Measurements from ENCODE around the gene TMEM132C.

The TMEM132C gene

DNA sequence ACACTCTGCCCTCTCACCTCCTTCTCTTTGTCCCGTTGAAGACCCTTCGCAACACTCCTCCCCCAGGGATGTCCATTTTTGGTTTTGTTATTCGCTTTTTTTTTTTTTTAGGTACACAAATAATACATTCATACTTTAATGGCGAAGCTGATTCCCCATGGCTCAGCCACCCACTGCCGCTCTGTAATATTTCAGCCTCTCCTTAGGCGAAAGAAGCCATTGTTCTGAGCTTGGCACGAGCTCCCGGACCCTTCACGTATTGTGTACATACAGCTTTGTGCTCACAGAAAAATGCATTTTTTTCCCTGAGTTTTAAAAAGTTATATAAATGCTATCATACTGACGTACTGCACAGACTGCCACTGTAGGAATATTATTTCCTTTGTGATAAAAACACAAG lies 115.0 kb downstream of the TMEM132C start:
- no peak for DNase-seq (ENCODE audit: low read depth in 2 of 2)
- TF ChIP-seq, protein P1, sequence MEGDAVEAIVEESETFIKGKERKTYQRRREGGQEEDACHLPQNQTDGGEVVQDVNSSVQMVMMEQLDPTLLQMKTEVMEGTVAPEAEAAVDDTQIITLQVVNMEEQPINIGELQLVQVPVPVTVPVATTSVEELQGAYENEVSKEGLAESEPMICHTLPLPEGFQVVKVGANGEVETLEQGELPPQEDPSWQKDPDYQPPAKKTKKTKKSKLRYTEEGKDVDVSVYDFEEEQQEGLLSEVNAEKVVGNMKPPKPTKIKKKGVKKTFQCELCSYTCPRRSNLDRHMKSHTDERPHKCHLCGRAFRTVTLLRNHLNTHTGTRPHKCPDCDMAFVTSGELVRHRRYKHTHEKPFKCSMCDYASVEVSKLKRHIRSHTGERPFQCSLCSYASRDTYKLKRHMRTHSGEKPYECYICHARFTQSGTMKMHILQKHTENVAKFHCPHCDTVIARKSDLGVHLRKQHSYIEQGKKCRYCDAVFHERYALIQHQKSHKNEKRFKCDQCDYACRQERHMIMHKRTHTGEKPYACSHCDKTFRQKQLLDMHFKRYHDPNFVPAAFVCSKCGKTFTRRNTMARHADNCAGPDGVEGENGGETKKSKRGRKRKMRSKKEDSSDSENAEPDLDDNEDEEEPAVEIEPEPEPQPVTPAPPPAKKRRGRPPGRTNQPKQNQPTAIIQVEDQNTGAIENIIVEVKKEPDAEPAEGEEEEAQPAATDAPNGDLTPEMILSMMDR (IDR thresholded peaks at IDR 0.05; ENCODE audit: low read depth, low read length), result no peak
- H3K4me3 ChIP-seq (replicated peaks in 1 of 2; ENCODE audit: low read depth in 2 of 2, low read length in 2 of 2), result no peak overlapping the region

DNA sequence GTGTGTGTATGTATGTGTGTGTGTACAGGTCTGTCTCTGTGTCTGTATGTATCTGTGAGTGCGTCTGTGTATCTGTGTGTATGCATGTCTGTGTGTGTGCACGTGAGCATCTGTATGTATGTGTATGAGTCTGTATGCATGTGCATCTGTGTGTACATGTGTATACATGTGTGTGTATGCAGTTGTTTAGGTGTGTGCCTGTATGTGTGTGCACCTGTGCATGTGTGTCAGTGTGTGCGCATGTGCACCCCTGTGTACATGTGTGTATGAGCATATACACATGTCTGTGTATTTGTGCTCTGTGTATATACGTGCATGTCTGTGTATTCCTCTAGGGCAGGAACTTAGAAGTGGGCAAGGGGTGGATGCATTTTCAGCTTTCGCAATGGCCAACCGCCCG lies 116.0 kb downstream of the TMEM132C start:
- no peak for DNase-seq (ENCODE audit: low read depth in 2 of 2)
- TF ChIP-seq, protein P1 (IDR thresholded peaks at IDR 0.05; ENCODE audit: low read depth, low read length), result no peak
- no peak overlapping the region for H3K4me3 ChIP-seq (replicated peaks in 1 of 2; ENCODE audit: low read depth in 2 of 2, low read length in 2 of 2)

DNA sequence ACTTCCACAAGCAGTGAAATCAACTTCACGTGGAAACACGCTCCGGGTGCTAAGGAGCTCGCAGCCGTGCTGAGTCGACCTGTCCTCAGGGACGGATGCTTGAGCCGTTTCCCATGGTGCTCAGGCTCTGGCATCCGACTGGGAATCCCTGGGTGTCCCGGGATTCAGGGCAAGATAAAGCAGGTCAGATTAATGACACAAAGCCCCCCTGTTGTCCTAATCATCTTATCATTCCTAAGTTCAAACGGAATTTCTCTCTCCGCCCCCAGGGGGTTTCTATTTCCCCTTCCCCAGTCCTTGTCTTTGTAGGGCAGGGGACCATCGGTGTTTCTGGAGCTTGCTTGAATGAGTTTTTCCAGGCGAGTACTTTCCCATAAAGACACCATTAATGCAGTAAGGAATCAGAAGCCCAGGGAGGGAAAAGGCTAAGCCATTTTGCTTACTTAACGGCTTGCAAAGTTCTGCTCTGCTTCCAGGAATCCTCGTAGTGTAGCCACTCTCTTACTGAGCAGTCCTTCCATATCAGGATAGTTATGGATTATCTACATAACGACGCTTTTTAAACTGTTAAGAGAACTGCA lies 116.5 kb downstream of the TMEM132C start:
- no peak overlapping the region for H3K4me3 ChIP-seq (replicated peaks in 1 of 2; ENCODE audit: low read depth in 2 of 2, low read length in 2 of 2)
- TF ChIP-seq, protein P1 (IDR thresholded peaks at IDR 0.05; ENCODE audit: low read depth, low read length), result no peak
- no peak for DNase-seq (ENCODE audit: low read depth in 2 of 2)

DNA sequence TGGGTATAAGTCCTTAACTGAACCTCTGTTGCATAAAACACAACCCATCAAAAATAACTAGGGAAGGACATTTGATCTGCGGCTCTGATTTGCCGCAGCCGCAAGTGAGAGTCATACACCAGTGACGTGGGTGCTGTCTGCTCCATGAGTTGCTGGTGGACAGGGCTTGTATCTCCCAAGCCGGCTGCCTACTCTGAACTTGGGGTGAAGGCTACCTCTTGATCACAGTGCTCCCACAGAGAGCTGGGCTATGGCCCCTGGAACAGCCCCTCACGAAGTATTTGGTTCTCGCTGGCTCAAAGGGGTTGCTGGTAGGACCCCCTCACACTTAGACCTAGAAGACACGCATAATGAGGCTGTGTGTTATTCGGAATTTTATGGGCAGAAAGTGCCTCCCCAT lies 118.8 kb downstream of the TMEM132C start:
- TF ChIP-seq, protein P1 (IDR thresholded peaks at IDR 0.05; ENCODE audit: low read depth, low read length), result no peak
- DNase-seq (ENCODE audit: low read depth in 2 of 2), result no peak
- no peak overlapping the region for H3K4me3 ChIP-seq (replicated peaks in 1 of 2; ENCODE audit: low read depth in 2 of 2, low read length in 2 of 2)

DNA sequence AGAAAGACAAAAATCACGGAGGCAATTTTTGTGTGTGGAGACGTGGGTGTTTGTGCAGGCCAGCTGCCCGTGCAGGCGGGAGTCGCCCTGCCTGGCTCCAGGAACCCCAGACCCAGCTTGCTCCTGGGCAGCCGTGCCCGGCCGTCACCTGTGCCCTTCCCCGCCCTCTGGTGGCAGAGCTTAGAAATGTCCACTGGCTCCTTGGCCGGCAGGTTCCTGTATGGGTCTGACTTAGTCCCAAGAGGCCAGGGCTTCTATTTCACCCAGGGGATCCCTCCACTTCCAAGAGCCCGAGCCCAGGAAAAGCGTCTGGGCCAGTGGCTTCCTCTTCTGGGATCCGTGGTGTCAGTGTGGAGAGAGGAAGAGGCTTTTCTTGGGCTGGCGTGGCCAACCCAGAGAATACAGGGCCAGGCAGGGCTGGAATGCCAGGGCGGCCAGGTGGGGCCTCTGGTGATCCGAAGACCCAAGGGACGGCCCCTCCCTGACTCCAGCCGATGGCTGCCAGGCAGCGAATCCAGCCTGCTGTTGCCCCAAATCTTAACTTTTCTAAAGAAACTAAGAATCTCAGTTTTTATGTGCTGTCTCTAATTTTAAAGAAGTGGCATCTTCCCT lies 120.9 kb downstream of the TMEM132C start:
- H3K4me3 ChIP-seq (replicated peaks in 1 of 2; ENCODE audit: low read depth in 2 of 2, low read length in 2 of 2), result no peak overlapping the region
- peak; percentile 1 to 12 for DNase-seq (ENCODE audit: low read depth in 2 of 2)
- TF ChIP-seq, protein P1 (IDR thresholded peaks at IDR 0.05; ENCODE audit: low read depth, low read length), result peak; percentile 29

DNA sequence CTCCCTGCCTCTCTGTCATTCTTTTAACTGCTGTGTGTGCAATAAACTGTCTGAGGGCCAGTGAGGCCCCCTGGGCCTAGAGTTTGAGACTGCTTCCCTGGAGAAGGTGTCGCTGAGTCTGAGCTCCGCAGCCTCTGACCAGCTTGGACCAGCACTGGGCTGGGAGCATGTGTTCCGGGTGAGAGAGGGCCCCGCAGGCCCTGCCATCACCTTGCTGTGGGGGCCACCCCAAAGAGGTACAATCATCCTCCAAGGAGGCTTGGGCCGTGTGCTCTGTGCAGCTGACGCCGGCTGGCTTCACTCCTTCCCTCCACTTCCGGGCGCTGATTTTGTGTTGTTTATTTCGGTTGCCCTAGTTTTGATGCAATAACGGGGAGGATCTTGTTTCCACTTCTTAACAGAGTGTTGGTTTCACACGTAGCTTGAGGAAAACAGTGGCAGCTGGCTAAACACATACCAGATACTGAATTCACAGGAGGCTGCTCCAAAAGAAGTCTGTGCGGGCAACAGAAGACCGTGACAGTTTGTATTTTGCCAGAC lies 121.6 kb downstream of the TMEM132C start:
- H3K4me3 ChIP-seq (replicated peaks in 1 of 2; ENCODE audit: low read depth in 2 of 2, low read length in 2 of 2), result no peak overlapping the region
- TF ChIP-seq, protein P1 (IDR thresholded peaks at IDR 0.05; ENCODE audit: low read depth, low read length), result no peak
- DNase-seq (ENCODE audit: low read depth in 2 of 2), result peak in 1 of 2 donors; percentile 52

All from cardiac fibroblast (primary cell).